Esophagus muscularis mucosa (tissue), 4 donors: ENCODE data around the gene AKAP12. TPM values are rescaled to one million over a fixed set of nuclear protein-coding genes. Genes with fewer than 3 reads are reported as not detected.
A peak's percentile ranks its signal among the peaks of the same experiment; 100 is the strongest.

Experiments used
- DNase-seq: peaks from one replicate; pipeline ENCODE4 v3.0.0-alpha.2; 2017; ENCODE audit errors: extremely low spot score
- H3K27ac ChIP-seq, 4 donors: fragments of 200-600 bp; sonication (generic); replicated peaks in 1 of 4; 1 replicate in 3 of 4; 2 replicates in 1 of 4; pipeline ENCODE4 v1.5.1; 2016 to 2019; ENCODE audit warnings: mild to moderate bottlenecking in 1 of 4
- H3K27me3 ChIP-seq, 4 donors: fragments of 200-600 bp; sonication (generic); one replicate each; pipeline versions ENCODE4 v1.5.1 to v1.6.0; 2016 to 2019
- H3K36me3 ChIP-seq, 4 donors: fragments of 200-600 bp; sonication (generic); one replicate each; pipeline ENCODE4 v1.5.1; 2016 to 2019
- H3K4me1 ChIP-seq, 4 donors: fragments of 200-600 bp; sonication (generic); one replicate each; pipeline ENCODE4 v1.5.1; 2016 to 2019
- H3K4me3 ChIP-seq, 4 donors: fragments of 200-600 bp; sonication (generic); 1 replicate in 2 of 4; 2 replicates in 2 of 4; pipeline ENCODE4 v1.5.1; 2016 to 2019; ENCODE audit warnings: mild to moderate bottlenecking in 4 of 4, moderate library complexity in 1 of 4
- H3K9me3 ChIP-seq, 4 donors: fragments of 200-600 bp; sonication (generic); 1 replicate in 3 of 4; 2 replicates in 1 of 4; pipeline ENCODE4 v1.5.1; 2016 to 2019
- EP300 ChIP-seq: sonication (generic); formaldehyde crosslinking; IDR thresholded peaks from one replicate; pipeline ENCODE4 v1.6.1; 2017; ENCODE audit warnings: antibody characterized with exemption
- POLR2A ChIP-seq: fragments of 450-650 bp; IDR thresholded peaks from one replicate; pipeline ENCODE4 v1.6.1; 2017; ENCODE audit warnings: antibody characterized with exemption, moderate library complexity, mild to moderate bottlenecking, low read depth
- POLR2AphosphoS5 ChIP-seq, 2 donors: sonication (generic); formaldehyde crosslinking; IDR thresholded peaks; one replicate each; pipeline ENCODE4 v1.6.1; 2017; ENCODE audit warnings: antibody characterized with exemption in 2 of 2
- WGBS: methylation state at CpG from one replicate; pipeline ENCODE4 v1.1.5; 2018; 5-methylcytosine and 5-hydroxymethylcytosine counted together
- intact Hi-C: fragments of 100-400 bp; cut with DNase I; formaldehyde crosslinking; loops from one replicate; pipeline ENCODE4 v1.15.1; 2023
- total RNA-seq, 4 donors: library from RNA; depleted of rRNA; stranded (reverse); fragments of >200 nt; gene quantifications; one replicate each; pipeline versions ENCODE4 v1.1.0 to v1.2.1, GENCODE V29; 2016
- TF ChIP-seq, protein P1 (sequence below), 3 experiments: fragments of 200-600 bp in 2 of 3; fragments of 450-650 bp in 1 of 3; sonication (generic) in 2 of 3; IDR thresholded peaks; one replicate each; pipeline ENCODE4 v1.5.1; 2017 to 2019; ENCODE audit warnings: antibody characterized with exemption in 3 of 3, mild to moderate bottlenecking in 2 of 3, moderate library complexity in 1 of 3

AKAP12 gene
- total RNA-seq, 4 donors from 2014 or later: 108 to 215 (median 187) TPM

DNA sequence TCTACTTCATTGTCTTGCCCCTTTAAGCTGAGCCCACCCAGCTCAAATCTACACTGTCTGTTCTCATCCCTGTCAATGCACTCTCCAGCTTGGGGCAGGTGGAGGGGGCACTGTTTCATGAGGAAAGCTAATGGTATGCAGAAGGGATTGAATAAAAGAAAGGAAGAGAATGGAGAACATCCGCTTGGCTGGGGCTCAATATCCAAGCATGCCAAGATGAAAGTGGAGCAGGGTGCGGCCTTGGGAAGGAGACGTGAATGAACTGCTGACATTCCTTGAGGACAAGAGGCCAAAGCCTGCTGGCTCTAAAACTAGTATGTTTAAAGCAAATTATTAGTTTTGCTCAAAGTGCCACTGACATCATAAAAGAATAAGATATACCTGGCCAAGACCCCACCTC lies 24.2 kb downstream of the AKAP12 start:
- Histone ChIP-seq H3K27me3 (no peaks in the 10 kb centered on the region), H3K4me3 (no peak overlapping the region), H3K36me3 (no peaks in the 10 kb centered on the region), H3K27ac (peak overlapping the region in 1 of 4 donors; percentile 18), H3K9me3 (no peaks in the 10 kb centered on the region), H3K4me1 (peaks cover 0 to 56% (median 44%) of the 10 kb centered on the region in 4 donors)
- TF ChIP-seq POLR2AphosphoS5 (IDR thresholded peaks at IDR 0.05): peak in 1 of 2 donors; percentile 6
- TF ChIP-seq, protein P1, sequence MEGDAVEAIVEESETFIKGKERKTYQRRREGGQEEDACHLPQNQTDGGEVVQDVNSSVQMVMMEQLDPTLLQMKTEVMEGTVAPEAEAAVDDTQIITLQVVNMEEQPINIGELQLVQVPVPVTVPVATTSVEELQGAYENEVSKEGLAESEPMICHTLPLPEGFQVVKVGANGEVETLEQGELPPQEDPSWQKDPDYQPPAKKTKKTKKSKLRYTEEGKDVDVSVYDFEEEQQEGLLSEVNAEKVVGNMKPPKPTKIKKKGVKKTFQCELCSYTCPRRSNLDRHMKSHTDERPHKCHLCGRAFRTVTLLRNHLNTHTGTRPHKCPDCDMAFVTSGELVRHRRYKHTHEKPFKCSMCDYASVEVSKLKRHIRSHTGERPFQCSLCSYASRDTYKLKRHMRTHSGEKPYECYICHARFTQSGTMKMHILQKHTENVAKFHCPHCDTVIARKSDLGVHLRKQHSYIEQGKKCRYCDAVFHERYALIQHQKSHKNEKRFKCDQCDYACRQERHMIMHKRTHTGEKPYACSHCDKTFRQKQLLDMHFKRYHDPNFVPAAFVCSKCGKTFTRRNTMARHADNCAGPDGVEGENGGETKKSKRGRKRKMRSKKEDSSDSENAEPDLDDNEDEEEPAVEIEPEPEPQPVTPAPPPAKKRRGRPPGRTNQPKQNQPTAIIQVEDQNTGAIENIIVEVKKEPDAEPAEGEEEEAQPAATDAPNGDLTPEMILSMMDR (IDR thresholded peaks at IDR 0.05): no peak
- intact Hi-C loops: no loop called here
- no peak for DNase-seq
- WGBS: 49% methylated on average over 3 of the region's 3 CpGs

DNA sequence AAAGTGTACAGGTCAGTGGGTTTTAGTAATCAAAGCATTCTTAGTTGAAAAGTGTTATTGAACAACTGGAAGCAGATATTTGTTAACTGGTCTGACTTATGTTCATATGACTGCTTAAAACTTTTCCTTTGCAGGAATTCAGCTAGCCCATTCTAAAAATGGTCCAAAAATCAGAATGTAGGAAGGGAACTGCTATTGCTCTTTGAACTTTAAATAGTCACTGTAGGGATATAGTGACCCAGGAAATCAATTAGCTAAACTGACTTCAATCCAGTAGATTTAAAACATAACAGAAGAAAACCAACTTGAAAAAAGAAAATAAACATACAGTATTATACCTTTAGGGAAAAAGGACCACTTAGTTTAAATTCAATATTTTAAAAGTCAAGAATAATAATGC lies 25.5 kb downstream of the AKAP12 start:
- intact Hi-C loops: no loop called here
- no peak overlapping the region for H3K4me3 ChIP-seq
- peaks cover 0 to 59% (median 42%) of the 10 kb centered on the region in 4 donors for H3K4me1 ChIP-seq
- H3K9me3 ChIP-seq: no peaks in the 10 kb centered on the region
- H3K36me3 ChIP-seq: no peaks in the 10 kb centered on the region
- no peak for DNase-seq
- TF ChIP-seq EP300 (no peak), POLR2A (no peak), POLR2AphosphoS5 (IDR thresholded peaks at IDR 0.05) (no peak)
- TF ChIP-seq, protein P1 (IDR thresholded peaks at IDR 0.05): no peak
- no peaks in the 10 kb centered on the region for H3K27me3 ChIP-seq
- H3K27ac ChIP-seq: no peak overlapping the region

DNA sequence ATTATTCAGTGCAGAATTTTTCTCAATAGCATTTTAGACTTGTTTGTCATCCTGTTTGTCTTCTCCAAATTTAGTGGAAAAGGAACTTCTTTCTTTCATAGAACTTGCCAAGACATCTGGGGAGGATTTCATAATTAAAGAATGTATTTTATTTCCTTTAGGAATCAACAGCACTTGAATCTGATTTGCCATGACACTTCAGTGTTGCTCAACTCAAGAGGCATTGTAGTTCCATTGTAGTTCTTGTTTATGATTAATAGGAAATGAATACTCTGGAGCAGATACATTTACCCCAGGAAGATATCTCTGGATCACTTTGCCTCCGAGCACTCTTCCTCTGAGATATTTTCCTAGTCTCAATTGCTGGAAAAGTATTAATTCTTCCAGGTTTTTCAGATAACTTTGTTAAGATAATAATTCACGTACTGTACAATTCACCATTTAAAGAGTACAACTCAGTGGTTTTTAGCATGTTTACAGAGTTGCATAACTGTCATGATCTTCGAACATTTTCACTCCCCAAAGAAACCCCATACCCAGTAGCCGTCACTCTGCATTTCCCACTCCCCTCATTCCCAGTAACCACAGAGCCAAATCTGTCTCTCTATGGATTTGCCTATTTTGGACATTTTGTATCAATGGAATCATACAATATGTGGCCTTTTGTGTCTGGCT lies 29.7 kb downstream of the AKAP12 start:
- intact Hi-C loops: no loop called here
- peaks cover 0 to 44% (median 28%) of the 10 kb centered on the region in 4 donors for H3K4me1 ChIP-seq
- 64% methylated on average over 4 of the region's 4 CpGs for WGBS
- DNase-seq: no peak
- TF ChIP-seq POLR2A (no peak), POLR2AphosphoS5 (IDR thresholded peaks at IDR 0.05) (no peak), EP300 (no peak)
- TF ChIP-seq, protein P1 (IDR thresholded peaks at IDR 0.05): no peak
- no peaks in the 10 kb centered on the region for H3K27me3 ChIP-seq
- H3K27ac ChIP-seq: peak overlapping the region; percentile 5 to 50 (median 28)
- H3K4me3 ChIP-seq: no peak overlapping the region
- H3K9me3 ChIP-seq: no peaks in the 10 kb centered on the region
- H3K36me3 ChIP-seq: no peaks in the 10 kb centered on the region

DNA sequence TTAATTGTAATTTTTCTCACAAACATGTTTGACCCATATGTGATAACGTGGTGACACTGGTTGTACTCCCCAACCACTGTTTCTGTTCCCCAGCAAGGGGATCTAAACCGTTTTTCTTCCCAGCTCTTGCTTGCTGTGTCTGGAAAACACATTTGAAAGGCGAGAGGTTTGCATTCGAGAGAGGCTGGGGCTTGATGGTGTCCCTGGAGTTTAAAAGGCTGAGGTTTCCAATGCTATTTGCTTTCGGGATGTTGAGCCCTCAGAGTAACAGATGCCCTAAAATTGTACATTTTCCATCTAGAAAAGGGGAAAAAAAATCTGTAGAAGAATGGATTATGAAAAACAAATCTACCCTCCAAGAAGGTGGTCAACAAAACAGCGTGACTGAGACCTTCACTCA lies 35.4 kb downstream of the AKAP12 start:
- Histone ChIP-seq H3K27me3 (no peaks in the 10 kb centered on the region), H3K9me3 (no peaks in the 10 kb centered on the region), H3K4me1 (peaks cover 0 to 53% (median 46%) of the 10 kb centered on the region in 4 donors), H3K4me3 (no peak overlapping the region), H3K27ac (no peak overlapping the region), H3K36me3 (no peaks in the 10 kb centered on the region)
- TF ChIP-seq EP300: no peak
- TF ChIP-seq POLR2AphosphoS5 (IDR thresholded peaks at IDR 0.05): no peak
- TF ChIP-seq, protein P1 (IDR thresholded peaks at IDR 0.05): no peak
- no peak for TF ChIP-seq POLR2A
- intact Hi-C loops: no loop called here
- WGBS: 86% methylated on average over 6 of the region's 6 CpGs
- DNase-seq: no peak

DNA sequence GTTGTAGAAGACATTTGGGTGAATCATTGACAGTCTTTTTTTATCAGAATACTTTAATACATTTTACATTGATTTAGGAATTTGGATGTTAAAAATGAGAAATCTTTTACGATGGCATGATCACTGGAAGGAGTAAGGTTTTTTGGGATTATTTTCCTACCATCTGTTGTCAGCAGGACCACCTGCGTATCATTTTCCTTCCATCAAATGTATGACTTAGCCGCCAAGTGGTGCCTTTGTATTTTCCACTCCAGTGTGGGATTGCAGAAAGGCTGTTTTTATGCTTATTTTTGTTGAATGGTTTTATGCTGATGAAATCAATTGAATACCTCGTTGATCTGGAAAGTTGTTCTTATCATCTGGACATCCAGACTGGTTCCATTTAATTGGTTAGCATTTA lies 35.8 kb downstream of the AKAP12 start:
- peaks cover 0 to 49% (median 42%) of the 10 kb centered on the region in 4 donors for H3K4me1 ChIP-seq
- peak overlapping the region in 1 of 4 donors; percentile 37 for H3K27ac ChIP-seq

More for the DNA sequence above, 35.8 kb downstream of the AKAP12 start:
- no peak for DNase-seq
- intact Hi-C loops: no loop called here
- Histone ChIP-seq H3K27me3 (no peaks in the 10 kb centered on the region), H3K4me3 (no peak overlapping the region), H3K9me3 (no peaks in the 10 kb centered on the region), H3K36me3 (no peaks in the 10 kb centered on the region)
- TF ChIP-seq POLR2AphosphoS5 (IDR thresholded peaks at IDR 0.05): no peak
- TF ChIP-seq, protein P1 (IDR thresholded peaks at IDR 0.05): no peak
- TF ChIP-seq POLR2A: no peak
- no peak for TF ChIP-seq EP300
- 92% methylated on average over 4 of the region's 4 CpGs for WGBS
